ENCODE data around the gene JUN.

The JUN gene

GRCh38 chr1:58779801-58780382 lies 4.0 kb downstream of the JUN start:
- peak overlapping the region; percentile 79 to 100 (median 98) for H3K4me3 ChIP-seq (ENCODE audit: low read depth in 1 of 5, low read length in 5 of 5)
- peaks cover 0 to 11% (median 9%) of the 10 kb centered on the region in 5 donors for H3K36me3 ChIP-seq (ENCODE audit: control insufficient read depth in 5 of 5, insufficient read depth in 5 of 5, low read length in 5 of 5)
- H3K27ac ChIP-seq (ENCODE audit: low read depth, low read length), result peak overlapping the region; percentile 100
- no peaks in the 10 kb centered on the region for H3K9me3 ChIP-seq (ENCODE audit: control insufficient read depth in 5 of 5, low read length in 5 of 5)
- no peaks in the 10 kb centered on the region for H3K27me3 ChIP-seq (ENCODE audit: control insufficient read depth in 5 of 5, insufficient read depth in 4 of 5, low read length in 5 of 5)
- peaks cover 0 to 15% (median 2%) of the 10 kb centered on the region in 5 donors for H3K4me1 ChIP-seq (ENCODE audit: control insufficient read depth in 5 of 5, insufficient read depth in 5 of 5, low read length in 5 of 5)
- peak overlapping the region in 1 of 5 donors; percentile 100 for H3K9ac ChIP-seq (ENCODE audit: low read length in 5 of 5)

DNA sequence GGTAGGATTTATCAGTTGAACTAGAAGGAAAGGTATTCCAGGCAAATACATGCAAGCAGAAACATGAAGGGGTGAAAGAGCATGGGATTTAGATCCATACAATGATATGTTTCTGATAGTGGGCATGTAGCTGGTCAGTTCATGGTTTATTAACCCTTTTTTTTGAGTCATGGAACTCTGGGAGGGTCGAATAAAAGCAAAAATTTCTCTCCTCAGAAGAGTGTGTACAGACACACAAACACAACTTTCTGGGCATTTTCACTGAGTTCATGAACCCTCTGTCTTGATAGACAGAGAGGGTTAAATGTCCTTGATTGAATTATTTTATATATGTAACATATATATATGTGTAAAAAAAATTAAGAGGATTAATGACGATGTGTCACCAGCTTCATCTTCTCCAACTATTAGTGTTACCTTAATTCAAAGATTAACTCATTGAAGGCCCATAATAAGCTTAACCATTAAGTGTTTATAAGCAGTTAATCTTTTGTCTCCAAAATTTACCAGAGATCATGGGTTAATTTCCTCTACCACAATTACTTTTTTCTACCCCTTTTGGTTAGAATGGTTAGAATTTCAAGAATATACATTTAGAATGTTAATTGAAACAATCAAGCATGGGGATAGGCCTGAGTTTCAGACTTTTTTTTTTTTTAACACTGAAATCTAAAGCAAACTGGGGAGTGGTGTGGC lies 4.6 kb downstream of the JUN start:
- H3K36me3 ChIP-seq (ENCODE audit: control insufficient read depth in 5 of 5, insufficient read depth in 5 of 5, low read length in 5 of 5), result peaks cover 0 to 11% (median 9%) of the 10 kb centered on the region in 5 donors
- no peaks in the 10 kb centered on the region for H3K9me3 ChIP-seq (ENCODE audit: control insufficient read depth in 5 of 5, low read length in 5 of 5)
- H3K27me3 ChIP-seq (ENCODE audit: control insufficient read depth in 5 of 5, insufficient read depth in 4 of 5, low read length in 5 of 5), result no peaks in the 10 kb centered on the region
- H3K4me1 ChIP-seq (ENCODE audit: control insufficient read depth in 5 of 5, insufficient read depth in 5 of 5, low read length in 5 of 5), result peaks cover 0 to 16% (median 3%) of the 10 kb centered on the region in 5 donors
- no peak overlapping the region for H3K9ac ChIP-seq (ENCODE audit: low read length in 5 of 5)
- peak overlapping the region; percentile 100 for H3K27ac ChIP-seq (ENCODE audit: low read depth, low read length)
- peak overlapping the region in 2 of 5 donors; percentile 79 to 98 for H3K4me3 ChIP-seq (ENCODE audit: low read depth in 1 of 5, low read length in 5 of 5)

DNA sequence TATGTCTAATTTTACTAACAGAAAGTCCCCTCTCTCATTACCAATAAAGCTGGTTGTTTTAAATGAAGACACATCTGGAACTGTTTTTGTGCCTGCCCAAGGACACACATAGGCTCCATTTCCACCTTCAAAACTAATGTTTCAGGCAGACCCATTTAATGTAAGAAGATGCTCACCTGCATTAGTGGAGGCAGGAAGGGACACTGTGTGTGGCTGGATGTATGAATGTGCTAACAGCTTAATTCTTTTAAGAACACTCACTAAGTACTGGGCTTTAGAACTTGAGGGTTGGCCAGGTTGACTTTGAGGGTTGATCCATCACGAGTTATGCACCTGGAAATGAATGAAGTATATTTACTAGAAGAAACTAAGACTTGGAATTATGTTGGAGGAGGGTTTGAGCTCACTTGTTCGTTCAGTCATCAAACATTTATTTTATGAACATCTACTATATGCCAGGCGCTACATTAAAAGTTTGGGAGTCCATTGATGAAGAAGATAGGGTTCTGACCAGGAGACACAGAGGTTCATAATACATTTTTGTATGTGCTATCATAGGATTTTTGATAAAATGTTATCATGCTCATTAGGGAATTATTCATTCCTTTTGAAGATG lies 5.4 kb downstream of the JUN start:
- no peak overlapping the region for H3K27ac ChIP-seq (ENCODE audit: low read depth, low read length)
- no peak overlapping the region for H3K4me3 ChIP-seq (ENCODE audit: low read depth in 1 of 5, low read length in 5 of 5)
- peaks cover 0 to 11% (median 9%) of the 10 kb centered on the region in 5 donors for H3K36me3 ChIP-seq (ENCODE audit: control insufficient read depth in 5 of 5, insufficient read depth in 5 of 5, low read length in 5 of 5)
- H3K9ac ChIP-seq (ENCODE audit: low read length in 5 of 5), result no peak overlapping the region
- no peaks in the 10 kb centered on the region for H3K9me3 ChIP-seq (ENCODE audit: control insufficient read depth in 5 of 5, low read length in 5 of 5)
- H3K4me1 ChIP-seq (ENCODE audit: control insufficient read depth in 5 of 5, insufficient read depth in 5 of 5, low read length in 5 of 5), result peaks cover 0 to 23% (median 9%) of the 10 kb centered on the region in 5 donors
- no peaks in the 10 kb centered on the region for H3K27me3 ChIP-seq (ENCODE audit: control insufficient read depth in 5 of 5, insufficient read depth in 4 of 5, low read length in 5 of 5)

DNA sequence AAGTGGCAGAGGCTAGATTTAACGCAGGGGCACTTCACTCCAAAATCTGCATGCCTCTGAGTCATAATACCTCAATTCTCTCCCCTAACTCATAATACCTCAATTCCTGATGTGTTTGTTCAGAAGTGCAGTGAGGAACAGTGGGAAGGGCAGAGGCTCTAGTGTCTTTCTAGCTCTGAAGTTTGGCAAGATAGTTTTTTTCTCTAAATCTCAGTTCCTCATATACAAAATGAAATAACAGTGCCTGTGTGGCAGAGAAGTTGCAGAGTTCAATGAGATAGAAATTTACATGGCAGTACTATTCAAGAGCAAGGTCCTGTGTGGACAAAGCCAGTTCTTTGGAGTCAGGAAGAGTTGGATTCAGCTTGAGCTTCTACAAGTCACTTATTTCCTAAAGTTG lies 9.8 kb downstream of the JUN start:
- H3K4me1 ChIP-seq (ENCODE audit: control insufficient read depth in 5 of 5, insufficient read depth in 5 of 5, low read length in 5 of 5), result peaks cover 0 to 24% (median 12%) of the 10 kb centered on the region in 5 donors
- no peaks in the 10 kb centered on the region for H3K9me3 ChIP-seq (ENCODE audit: control insufficient read depth in 5 of 5, low read length in 5 of 5)
- H3K9ac ChIP-seq (ENCODE audit: low read length in 5 of 5), result no peak overlapping the region
- no peak overlapping the region for H3K4me3 ChIP-seq (ENCODE audit: low read depth in 1 of 5, low read length in 5 of 5)
- H3K36me3 ChIP-seq (ENCODE audit: control insufficient read depth in 5 of 5, insufficient read depth in 5 of 5, low read length in 5 of 5), result no peaks in the 10 kb centered on the region
- peak overlapping the region; percentile 42 for H3K27ac ChIP-seq (ENCODE audit: low read depth, low read length)
- H3K27me3 ChIP-seq (ENCODE audit: control insufficient read depth in 5 of 5, insufficient read depth in 4 of 5, low read length in 5 of 5), result no peaks in the 10 kb centered on the region

DNA sequence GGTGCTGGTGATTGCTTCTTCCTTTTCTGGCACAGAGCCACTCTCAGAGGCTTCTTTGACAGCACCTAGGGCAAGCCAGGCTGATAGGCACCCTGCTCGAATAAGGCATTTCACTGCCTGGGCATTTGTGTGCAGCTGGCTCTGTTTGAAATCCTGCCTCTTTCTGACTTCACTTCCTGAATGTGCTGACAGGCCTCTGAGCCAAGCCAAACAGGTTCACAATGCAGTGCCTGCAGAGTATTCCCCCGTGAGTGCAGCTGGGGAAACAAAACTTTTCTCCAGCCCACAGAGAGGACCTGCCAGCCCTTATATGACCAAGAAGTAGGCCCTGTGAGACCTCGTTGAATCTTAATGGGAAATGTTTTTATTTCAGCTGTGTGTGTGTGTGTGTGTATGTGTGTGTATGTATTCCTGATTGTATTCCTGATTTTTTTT lies 10.4 kb downstream of the JUN start:
- no peaks in the 10 kb centered on the region for H3K27me3 ChIP-seq (ENCODE audit: control insufficient read depth in 5 of 5, insufficient read depth in 4 of 5, low read length in 5 of 5)
- peak overlapping the region in 1 of 5 donors; percentile 28 for H3K9ac ChIP-seq (ENCODE audit: low read length in 5 of 5)

GRCh38 chr1:58769809-58770320 lies 14.0 kb downstream of the JUN start:
- H3K4me3 ChIP-seq (ENCODE audit: low read depth in 1 of 5, low read length in 5 of 5), result no peak overlapping the region
- no peak overlapping the region for H3K27ac ChIP-seq (ENCODE audit: low read depth, low read length)
- no peaks in the 10 kb centered on the region for H3K9me3 ChIP-seq (ENCODE audit: control insufficient read depth in 5 of 5, low read length in 5 of 5)
- H3K4me1 ChIP-seq (ENCODE audit: control insufficient read depth in 5 of 5, insufficient read depth in 5 of 5, low read length in 5 of 5), result peaks cover 0 to 25% (median 12%) of the 10 kb centered on the region in 5 donors
- no peak overlapping the region for H3K9ac ChIP-seq (ENCODE audit: low read length in 5 of 5)
- H3K27me3 ChIP-seq (ENCODE audit: control insufficient read depth in 5 of 5, insufficient read depth in 4 of 5, low read length in 5 of 5), result no peaks in the 10 kb centered on the region
- H3K36me3 ChIP-seq (ENCODE audit: control insufficient read depth in 5 of 5, insufficient read depth in 5 of 5, low read length in 5 of 5), result no peaks in the 10 kb centered on the region

More for the DNA sequence above, 10.4 kb downstream of the JUN start:
- H3K4me3 ChIP-seq (ENCODE audit: low read depth in 1 of 5, low read length in 5 of 5), result no peak overlapping the region
- H3K36me3 ChIP-seq (ENCODE audit: control insufficient read depth in 5 of 5, insufficient read depth in 5 of 5, low read length in 5 of 5), result no peaks in the 10 kb centered on the region
- no peaks in the 10 kb centered on the region for H3K9me3 ChIP-seq (ENCODE audit: control insufficient read depth in 5 of 5, low read length in 5 of 5)
- peak overlapping the region; percentile 42 for H3K27ac ChIP-seq (ENCODE audit: low read depth, low read length)
- peaks cover 0 to 25% (median 12%) of the 10 kb centered on the region in 5 donors for H3K4me1 ChIP-seq (ENCODE audit: control insufficient read depth in 5 of 5, insufficient read depth in 5 of 5, low read length in 5 of 5)

GRCh38 chr1:58768971-58769808 lies 14.7 kb downstream of the JUN start:
- Histone ChIP-seq H3K4me3 (ENCODE audit: low read depth in 1 of 5, low read length in 5 of 5) (no peak overlapping the region), H3K27ac (ENCODE audit: low read depth, low read length) (no peak overlapping the region), H3K4me1 (ENCODE audit: control insufficient read depth in 5 of 5, insufficient read depth in 5 of 5, low read length in 5 of 5) (peaks cover 0 to 19% (median 11%) of the 10 kb centered on the region in 5 donors), H3K9ac (ENCODE audit: low read length in 5 of 5) (no peak overlapping the region), H3K36me3 (ENCODE audit: control insufficient read depth in 5 of 5, insufficient read depth in 5 of 5, low read length in 5 of 5) (no peaks in the 10 kb centered on the region), H3K9me3 (ENCODE audit: control insufficient read depth in 5 of 5, low read length in 5 of 5) (no peaks in the 10 kb centered on the region), H3K27me3 (ENCODE audit: control insufficient read depth in 5 of 5, insufficient read depth in 4 of 5, low read length in 5 of 5) (no peaks in the 10 kb centered on the region)

- Histone ChIP-seq H3K27ac (ENCODE audit: low read depth, low read length) (no peak overlapping the region), H3K4me3 (ENCODE audit: low read depth in 1 of 5, low read length in 5 of 5) (no peak overlapping the region), H3K36me3 (ENCODE audit: control insufficient read depth in 5 of 5, insufficient read depth in 5 of 5, low read length in 5 of 5) (no peaks in the 10 kb centered on the region), H3K4me1 (ENCODE audit: control insufficient read depth in 5 of 5, insufficient read depth in 5 of 5, low read length in 5 of 5) (peaks cover 0 to 12% (median 3%) of the 10 kb centered on the region in 5 donors), H3K9me3 (ENCODE audit: control insufficient read depth in 5 of 5, low read length in 5 of 5) (no peaks in the 10 kb centered on the region), H3K9ac (ENCODE audit: low read length in 5 of 5) (no peak overlapping the region), H3K27me3 (ENCODE audit: control insufficient read depth in 5 of 5, insufficient read depth in 4 of 5, low read length in 5 of 5) (no peaks in the 10 kb centered on the region)
These were observed 15.6 kb downstream of the JUN start for GRCh38 chr1:58768191-58768731.

DNA sequence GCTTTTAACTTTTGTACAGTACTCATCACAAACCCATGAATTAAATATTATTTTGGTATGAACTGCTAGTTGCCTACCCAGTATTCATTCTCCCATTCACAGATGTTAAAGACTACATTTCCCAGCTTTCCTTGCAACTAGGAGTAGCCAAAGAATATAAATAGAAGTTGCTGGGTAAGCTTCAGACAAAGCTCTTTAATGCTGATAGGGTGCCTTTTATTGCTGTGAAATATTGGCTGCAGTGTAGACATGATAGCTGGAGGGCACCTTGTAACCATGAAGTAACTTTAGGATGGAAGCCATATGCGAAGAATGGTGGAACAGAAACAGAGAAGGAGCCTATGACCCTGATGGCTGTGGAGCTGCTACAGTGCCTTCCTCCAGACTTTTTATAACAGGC lies 16.7 kb downstream of the JUN start:
- Histone ChIP-seq H3K4me3 (ENCODE audit: low read depth in 1 of 5, low read length in 5 of 5) (no peak overlapping the region), H3K9ac (ENCODE audit: low read length in 5 of 5) (no peak overlapping the region)

More for the DNA sequence above, 16.7 kb downstream of the JUN start:
- no peaks in the 10 kb centered on the region for H3K9me3 ChIP-seq (ENCODE audit: control insufficient read depth in 5 of 5, low read length in 5 of 5)
- H3K36me3 ChIP-seq (ENCODE audit: control insufficient read depth in 5 of 5, insufficient read depth in 5 of 5, low read length in 5 of 5), result no peaks in the 10 kb centered on the region
- H3K27me3 ChIP-seq (ENCODE audit: control insufficient read depth in 5 of 5, insufficient read depth in 4 of 5, low read length in 5 of 5), result no peaks in the 10 kb centered on the region
- H3K4me1 ChIP-seq (ENCODE audit: control insufficient read depth in 5 of 5, insufficient read depth in 5 of 5, low read length in 5 of 5), result peaks cover 0 to 13% (median 0%) of the 10 kb centered on the region in 5 donors
- H3K27ac ChIP-seq (ENCODE audit: low read depth, low read length), result no peak overlapping the region

Measured in subcutaneous abdominal adipose tissue (tissue), 5 donors.